Activated T-helper 2 cell treated with anti-CD3 and anti-CD28 coated beads, Interferon-gamma antibody, Interleukin-2, Interleukin-4, amounts not matched to agents 10 μg/mL and 5 μg/mL and 100 μg/mL, durations not matched to agents 14 hours and 24 hours and 36 hours (primary cell): ENCODE measurements around the gene ZNF398. TPM values are rescaled to one million over a fixed set of nuclear protein-coding genes. Genes with fewer than 3 reads are reported as not detected.
"Not testable (repeated sequence)": the region's sequence is repeated elsewhere in the genome, so short reads cannot be mapped to it uniquely, and the experiment has no call there.

ENCODE experiments used
- DNase-seq: peaks from one replicate; pipeline ENCODE4 v3.0.0; 2021; ENCODE audit warnings: low spot score
- H3K27ac Mint-ChIP-seq: one replicate; pipeline ENCODE4 v1.8.0; 2021; ENCODE audit warnings: mixed read lengths
- H3K27me3 Mint-ChIP-seq: one replicate; pipeline ENCODE4 v1.8.0; 2021; ENCODE audit warnings: low read depth, mixed read lengths
- H3K36me3 Mint-ChIP-seq: one replicate; pipeline ENCODE4 v1.8.0; 2021; ENCODE audit warnings: low read depth, mixed read lengths
- H3K4me1 Mint-ChIP-seq: one replicate; pipeline ENCODE4 v1.8.0; 2021; ENCODE audit warnings: low read depth, mixed read lengths
- H3K4me3 Mint-ChIP-seq: one replicate; pipeline ENCODE4 v1.8.0; 2021; ENCODE audit warnings: low read depth, mild to moderate bottlenecking, moderate library complexity, mixed read lengths
- H3K9me3 Mint-ChIP-seq: one replicate; pipeline ENCODE4 v1.8.0; 2021; ENCODE audit warnings: mixed read lengths
- intact Hi-C: fragments of 100-400 bp; cut with micrococcal nuclease; formaldehyde crosslinking; loops from one replicate; pipeline ENCODE4 v1.15.1; 2023
- total RNA-seq: library from RNA; stranded (reverse); gene quantifications from 2 replicates; pipeline ENCODE4 v1.2.3, GENCODE V29; 2022

The ZNF398 gene
- total RNA-seq, 1 donor from 2014 or later, result 16.9 TPM

DNA sequence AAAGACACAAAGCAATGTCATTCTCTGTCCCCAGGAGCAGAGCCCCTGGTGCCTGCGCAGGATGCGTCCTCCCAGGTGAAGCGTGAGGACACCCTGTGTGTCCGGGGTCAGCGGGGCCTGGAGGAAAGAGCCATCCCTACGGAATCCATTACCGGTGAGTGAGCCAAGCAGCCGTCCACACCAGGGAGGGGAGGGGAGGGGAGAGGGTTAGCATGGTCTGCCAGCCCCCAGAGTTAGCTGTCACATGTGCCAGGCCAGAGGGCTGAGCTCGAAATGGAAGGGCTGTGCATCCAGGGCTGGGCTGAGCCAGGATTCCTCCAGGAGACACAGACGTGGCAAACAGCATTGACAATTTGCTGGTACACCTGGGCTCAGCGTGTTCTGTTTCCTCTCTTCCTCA lies 63.3 kb downstream of the ZNF398 start:
- Mint-ChIP-seq H3K36me3 (peaks cover 91% of the 10 kb centered on the region), H3K4me1 (peaks cover 29% of the 10 kb centered on the region), H3K4me3 (peak overlapping the region; percentile 45), H3K27me3 (no peaks in the 10 kb centered on the region), H3K27ac (peak overlapping the region; percentile 94), H3K9me3 (no peaks in the 10 kb centered on the region)
- intact Hi-C loops, result loop anchor here (2.0 kb wide), 1 partner anchor 16 kb away; the partner anchor contains the start of gene ZNF282
- DNase-seq, result no peak

GRCh38 chr7:149214020-149214720 lies 66.9 kb downstream of the ZNF398 start:
- Mint-ChIP-seq H3K27ac (peak overlapping the region; percentile 60), H3K9me3 (no peaks in the 10 kb centered on the region), H3K4me3 (no peak overlapping the region), H3K4me1 (peaks cover 17% of the 10 kb centered on the region), H3K27me3 (no peaks in the 10 kb centered on the region), H3K36me3 (peaks cover 94% of the 10 kb centered on the region)
- DNase-seq, result no peak
- intact Hi-C loops, result no loop called here

DNA sequence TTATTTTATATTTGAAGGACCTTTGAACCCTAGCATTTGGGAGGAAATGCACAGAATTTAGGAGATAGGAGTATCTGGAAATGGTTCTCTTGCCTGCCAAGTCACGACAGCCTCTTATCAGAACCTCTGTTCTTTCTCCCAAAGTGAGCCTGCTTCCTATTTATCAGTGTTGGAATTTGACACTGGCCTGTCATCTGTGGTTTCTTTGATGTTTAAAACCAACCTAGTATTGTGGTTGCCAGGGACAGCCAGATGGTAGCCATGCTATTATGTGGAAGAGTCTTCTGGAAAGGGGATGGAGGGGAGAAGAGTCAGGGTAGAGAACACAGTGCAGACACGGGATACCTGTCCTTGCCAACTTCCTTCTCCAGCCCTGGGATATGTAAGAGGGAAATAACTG lies 69.1 kb downstream of the ZNF398 start:
- no peak overlapping the region for H3K27ac Mint-ChIP-seq
- intact Hi-C loops, result no loop called here
- H3K4me1 Mint-ChIP-seq, result peaks cover 2% of the 10 kb centered on the region
- H3K4me3 Mint-ChIP-seq, result no peak overlapping the region
- no peak for DNase-seq
- H3K27me3 Mint-ChIP-seq, result no peaks in the 10 kb centered on the region
- no peaks in the 10 kb centered on the region for H3K9me3 Mint-ChIP-seq
- peaks cover 86% of the 10 kb centered on the region for H3K36me3 Mint-ChIP-seq

DNA sequence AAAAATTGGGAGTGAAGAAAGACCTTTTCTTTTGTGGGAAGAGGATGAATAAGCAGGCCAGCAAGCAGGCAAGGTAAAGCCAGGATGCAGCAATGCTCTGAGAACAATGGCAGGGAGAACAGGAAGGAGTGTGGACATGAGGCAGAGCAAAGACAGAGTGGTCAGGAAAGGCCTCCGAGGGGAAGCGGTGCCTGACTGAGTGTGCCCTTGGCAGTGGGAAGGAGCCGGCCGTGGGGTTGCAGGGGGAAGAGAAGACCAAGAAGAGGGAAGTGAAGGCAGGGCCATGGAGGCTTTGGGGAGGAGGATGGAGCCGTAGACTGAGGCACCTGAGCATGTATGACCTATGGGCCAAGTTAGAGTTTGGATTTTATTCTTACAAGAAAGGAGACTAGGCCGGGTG lies 70.3 kb downstream of the ZNF398 start:
- no peaks in the 10 kb centered on the region for H3K27me3 Mint-ChIP-seq
- H3K36me3 Mint-ChIP-seq, result peaks cover 85% of the 10 kb centered on the region
- no peak overlapping the region for H3K27ac Mint-ChIP-seq
- intact Hi-C loops, result no loop called here
- H3K4me1 Mint-ChIP-seq, result peaks cover 1% of the 10 kb centered on the region
- no peaks in the 10 kb centered on the region for H3K9me3 Mint-ChIP-seq
- H3K4me3 Mint-ChIP-seq, result no peak overlapping the region
- DNase-seq, result no peak

DNA sequence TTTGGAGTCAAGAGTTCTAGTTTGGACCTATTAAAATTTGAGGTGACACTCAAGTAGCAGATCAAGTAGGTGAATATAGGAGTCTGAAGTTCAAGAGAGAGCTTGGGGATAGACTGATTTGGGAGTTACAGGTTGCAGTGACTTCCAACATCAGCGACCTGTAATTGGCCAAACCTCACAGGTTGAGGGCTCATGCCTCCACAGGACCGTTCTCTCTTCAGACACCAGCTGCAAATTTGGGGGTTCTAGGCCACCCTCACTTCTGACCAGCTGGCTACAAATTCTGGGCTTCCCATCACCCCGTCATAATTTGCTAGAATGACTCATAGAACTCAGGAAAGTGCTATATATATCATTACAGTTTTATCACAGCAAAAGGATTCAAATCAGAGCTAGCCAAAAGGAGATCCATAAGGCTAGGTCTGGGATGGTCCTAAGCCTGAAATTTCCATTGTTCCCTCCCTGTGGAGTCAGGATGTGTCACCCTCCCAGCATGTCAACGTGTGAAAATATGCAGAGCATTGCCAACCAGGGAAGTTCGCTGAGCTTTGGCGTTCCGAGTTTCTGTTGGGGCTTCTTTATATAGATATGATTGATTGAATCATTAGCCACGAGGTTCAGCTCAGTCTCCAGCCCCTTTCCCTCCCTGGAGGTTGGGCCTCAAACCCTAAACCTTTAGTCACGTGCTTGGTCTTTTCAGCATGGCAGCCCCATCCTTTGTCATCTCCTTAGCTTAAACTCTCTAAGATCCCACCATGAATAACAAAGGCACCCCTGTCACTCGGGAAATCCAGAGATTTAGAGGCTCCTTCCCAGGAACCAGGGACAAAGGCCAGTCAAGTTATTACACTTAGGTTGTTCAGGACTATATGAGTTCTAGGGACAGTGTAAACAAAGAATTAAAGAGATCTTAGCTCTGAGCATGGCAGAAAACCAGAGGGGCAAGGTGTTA lies 71.5 kb downstream of the ZNF398 start:
- no peak overlapping the region for H3K4me3 Mint-ChIP-seq
- H3K27ac Mint-ChIP-seq, result no peak overlapping the region
- H3K9me3 Mint-ChIP-seq, result no peaks in the 10 kb centered on the region
- no peaks in the 10 kb centered on the region for H3K27me3 Mint-ChIP-seq
- peaks cover 1% of the 10 kb centered on the region for H3K4me1 Mint-ChIP-seq
- peaks cover 73% of the 10 kb centered on the region for H3K36me3 Mint-ChIP-seq
- intact Hi-C loops, result no loop called here
- DNase-seq, result no peak

GRCh38 chr7:149220534-149220933 lies 73.3 kb downstream of the ZNF398 start:
- peaks cover 65% of the 10 kb centered on the region for H3K36me3 Mint-ChIP-seq
- no peak overlapping the region for H3K4me3 Mint-ChIP-seq
- no peak for DNase-seq
- H3K4me1 Mint-ChIP-seq, result peaks cover 1% of the 10 kb centered on the region
- no peak overlapping the region for H3K27ac Mint-ChIP-seq
- intact Hi-C loops, result no loop called here
- H3K27me3 Mint-ChIP-seq, result no peaks in the 10 kb centered on the region
- H3K9me3 Mint-ChIP-seq, result no peaks in the 10 kb centered on the region

GRCh38 chr7:149223176-149223575 lies 75.9 kb downstream of the ZNF398 start:
- Mint-ChIP-seq H3K9me3 (no peaks in the 10 kb centered on the region), H3K27ac (no peak overlapping the region), H3K4me3 (no peak overlapping the region), H3K36me3 (peaks cover 52% of the 10 kb centered on the region), H3K27me3 (no peaks in the 10 kb centered on the region), H3K4me1 (peaks cover 1% of the 10 kb centered on the region)
- intact Hi-C loops, result no loop called here
- DNase-seq, result no peak

GRCh38 chr7:149223761-149224160 lies 76.5 kb downstream of the ZNF398 start:
- Mint-ChIP-seq H3K9me3 (no peaks in the 10 kb centered on the region), H3K4me1 (peaks cover 1% of the 10 kb centered on the region), H3K27ac (no peak overlapping the region), H3K27me3 (no peaks in the 10 kb centered on the region), H3K36me3 (peaks cover 46% of the 10 kb centered on the region), H3K4me3 (no peak overlapping the region)
- no peak for DNase-seq
- intact Hi-C loops, result no loop called here

DNA sequence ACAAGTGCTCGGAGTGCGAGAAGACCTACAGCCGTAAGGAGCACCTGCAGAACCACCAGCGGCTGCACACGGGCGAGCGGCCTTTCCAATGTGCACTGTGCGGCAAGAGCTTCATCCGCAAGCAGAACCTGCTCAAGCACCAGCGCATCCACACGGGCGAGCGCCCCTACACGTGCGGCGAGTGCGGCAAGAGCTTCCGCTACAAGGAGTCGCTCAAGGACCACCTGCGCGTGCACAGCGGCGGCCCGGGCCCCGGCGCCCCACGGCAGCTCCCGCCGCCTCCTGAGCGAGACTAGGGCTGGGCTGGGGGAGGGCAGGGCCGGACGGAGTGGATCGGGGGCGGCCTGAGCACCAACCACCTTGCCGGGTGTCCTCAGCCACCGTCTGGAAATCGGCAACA lies 77.1 kb downstream of the ZNF398 start:
- Mint-ChIP-seq H3K9me3 (no peaks in the 10 kb centered on the region), H3K27ac (no peak overlapping the region), H3K27me3 (no peaks in the 10 kb centered on the region), H3K4me3 (no peak overlapping the region), H3K4me1 (peaks cover 1% of the 10 kb centered on the region), H3K36me3 (peaks cover 40% of the 10 kb centered on the region)
- DNase-seq, result no peak
- intact Hi-C loops, result no loop called here

- DNase-seq, result no peak
- Mint-ChIP-seq H3K4me1 (peaks cover 1% of the 10 kb centered on the region), H3K27ac (no peak overlapping the region), H3K36me3 (peaks cover 35% of the 10 kb centered on the region), H3K9me3 (no peaks in the 10 kb centered on the region), H3K27me3 (no peaks in the 10 kb centered on the region), H3K4me3 (no peak overlapping the region)
- intact Hi-C loops, result no loop called here
Measured at GRCh38 chr7:149225106-149225505, 77.9 kb downstream of the ZNF398 start.

DNA sequence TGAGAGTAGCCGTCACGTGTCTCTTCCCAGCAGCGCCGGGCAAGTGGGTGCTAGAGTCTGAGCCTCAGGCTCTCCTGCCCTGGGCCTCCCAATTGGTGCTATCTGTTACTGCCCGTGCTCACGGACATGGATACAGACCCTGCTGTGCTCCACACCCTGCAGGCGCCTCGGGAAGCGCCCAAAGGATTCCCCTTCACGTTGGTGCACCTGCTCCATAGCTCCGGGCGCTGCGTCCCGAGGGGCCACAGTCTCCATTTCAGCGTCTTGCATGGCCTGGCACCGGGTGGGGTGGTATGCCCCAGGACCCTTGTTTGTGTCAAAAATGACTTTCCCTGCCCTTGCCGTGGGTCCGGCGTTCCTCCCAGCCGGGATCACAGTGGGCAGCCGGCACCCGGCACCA lies 78.4 kb downstream of the ZNF398 start:
- Mint-ChIP-seq H3K27me3 (no peaks in the 10 kb centered on the region), H3K4me3 (no peak overlapping the region), H3K36me3 (peaks cover 35% of the 10 kb centered on the region), H3K4me1 (peaks cover 1% of the 10 kb centered on the region), H3K9me3 (no peaks in the 10 kb centered on the region), H3K27ac (no peak overlapping the region)
- intact Hi-C loops, result no loop called here
- DNase-seq, result no peak

DNA sequence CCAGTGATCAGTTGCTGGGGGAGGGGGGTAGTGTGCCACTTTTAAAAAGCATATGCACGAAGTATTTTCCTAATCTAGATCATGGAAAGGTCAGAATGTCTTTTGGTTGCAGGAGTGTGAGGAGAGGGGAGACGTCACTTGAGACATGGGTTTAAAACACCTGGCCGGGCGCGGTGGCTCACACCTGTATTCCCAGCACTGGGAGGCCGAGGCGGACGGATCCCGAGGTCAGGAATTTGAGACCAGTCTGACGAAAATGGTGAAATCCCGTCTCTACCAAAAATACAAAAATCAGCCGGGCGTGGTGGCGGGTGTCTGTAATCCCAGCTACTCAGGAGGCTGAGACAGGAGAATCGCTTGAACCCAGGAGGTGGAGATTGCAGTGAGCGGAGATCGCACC lies 79.1 kb downstream of the ZNF398 start:
- DNase-seq, H3K27me3 Mint-ChIP-seq, H3K9me3 Mint-ChIP-seq, H3K4me1 Mint-ChIP-seq, H3K4me3 Mint-ChIP-seq, intact Hi-C loops: not testable (repeated sequence)
- Mint-ChIP-seq H3K27ac (peak overlapping the region; percentile 32), H3K36me3 (peaks cover 29% of the 10 kb centered on the region)

- Mint-ChIP-seq H3K27me3 (no peaks in the 10 kb centered on the region), H3K4me1 (peaks cover 1% of the 10 kb centered on the region), H3K4me3 (no peak overlapping the region), H3K9me3 (no peaks in the 10 kb centered on the region), H3K36me3 (peaks cover 24% of the 10 kb centered on the region), H3K27ac (no peak overlapping the region)
- no peak for DNase-seq
- intact Hi-C loops, result no loop called here
Measured at GRCh38 chr7:149226840-149227494, 79.7 kb downstream of the ZNF398 start.
